Urothelium cell line (cell line): ENCODE measurements around the gene SGMS1.
"Not testable (repeated sequence)": the region's sequence is repeated elsewhere in the genome, so short reads cannot be mapped to it uniquely, and the experiment has no call there.

Experiments used
- DNase-seq: peaks from one replicate; pipeline ENCODE4 v3.0.0; 2011; ENCODE audit warnings: low spot score, mixed read lengths
- FAIRE-seq: peaks from 2 replicates; lab custom pipeline; 2011; peaks lifted over from hg19 to GRCh38; lab: Jason Lieb, UNC

The SGMS1 gene

DNA sequence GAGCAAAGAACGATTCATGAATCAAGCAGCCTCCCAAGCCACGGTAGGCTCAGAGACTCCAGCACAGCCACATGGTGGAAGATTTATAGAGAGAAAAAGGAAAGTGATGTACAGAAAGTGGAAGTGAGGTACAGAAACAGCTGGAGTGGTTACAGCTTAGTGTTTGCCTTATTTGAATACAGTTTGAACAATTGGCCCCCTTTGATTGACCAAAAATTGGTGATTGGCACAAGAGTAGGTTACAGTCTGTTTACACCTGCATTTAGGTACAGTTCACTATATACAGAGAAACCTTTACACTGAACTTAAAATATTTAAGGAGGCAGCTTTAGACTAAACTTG is 236.1 kb downstream of the SGMS1 start:
- FAIRE-seq (no peak), DNase-seq (no peak)

DNA sequence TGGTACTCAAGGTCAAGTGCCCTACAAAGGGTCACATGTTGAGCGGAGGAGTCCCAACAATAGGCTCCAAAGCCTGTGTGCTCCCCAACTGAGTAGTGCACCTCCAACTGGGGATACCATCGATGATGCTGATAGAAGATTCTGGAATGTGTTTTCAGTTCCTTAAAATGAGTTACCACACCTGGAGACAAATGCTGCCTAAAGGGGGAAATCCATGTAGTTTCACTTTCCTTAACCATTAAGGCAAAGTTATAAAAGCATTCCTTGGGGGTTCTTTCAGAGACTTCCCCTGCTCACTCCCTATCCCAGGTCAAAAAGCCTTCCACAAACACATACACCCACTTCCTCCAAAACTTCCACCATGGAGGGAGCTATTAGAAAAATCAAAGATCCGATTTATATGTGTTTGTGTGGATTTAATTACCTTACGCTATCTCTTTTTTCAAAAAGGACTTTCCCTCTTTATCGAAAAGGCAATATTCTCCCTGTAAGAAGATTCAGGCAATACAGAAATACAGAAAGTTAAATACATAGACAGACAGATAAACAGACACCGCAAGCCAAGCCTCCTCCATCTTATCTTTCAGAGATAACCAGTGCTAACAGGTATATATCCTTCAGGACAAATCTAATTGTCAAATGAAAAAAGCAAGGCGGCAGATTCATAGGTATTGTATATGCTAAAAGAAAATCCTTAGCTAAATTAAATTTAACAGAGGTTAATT is 236.6 kb downstream of the SGMS1 start:
- no peak for DNase-seq
- FAIRE-seq: no peak

DNA sequence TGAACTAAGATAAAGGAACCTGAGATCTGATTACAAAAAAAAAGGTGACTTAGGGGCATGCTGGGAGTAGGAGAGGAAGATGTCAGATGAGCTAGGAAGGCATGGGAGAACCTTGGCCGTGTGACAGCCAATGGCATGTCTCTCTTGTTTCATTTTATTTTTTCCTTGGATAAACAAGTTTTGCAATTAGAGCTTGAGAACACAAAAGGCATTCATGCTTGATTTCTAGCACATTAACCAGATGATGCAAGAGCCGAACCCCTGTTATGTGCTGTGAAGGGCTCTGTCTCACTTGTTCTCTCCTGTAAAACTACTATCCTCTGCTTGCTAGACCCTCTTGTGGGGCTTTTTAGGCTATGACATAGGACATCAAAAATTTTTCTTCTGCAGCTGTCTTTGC is 238.1 kb downstream of the SGMS1 start:
- DNase-seq: no peak
- FAIRE-seq: no peak

DNA sequence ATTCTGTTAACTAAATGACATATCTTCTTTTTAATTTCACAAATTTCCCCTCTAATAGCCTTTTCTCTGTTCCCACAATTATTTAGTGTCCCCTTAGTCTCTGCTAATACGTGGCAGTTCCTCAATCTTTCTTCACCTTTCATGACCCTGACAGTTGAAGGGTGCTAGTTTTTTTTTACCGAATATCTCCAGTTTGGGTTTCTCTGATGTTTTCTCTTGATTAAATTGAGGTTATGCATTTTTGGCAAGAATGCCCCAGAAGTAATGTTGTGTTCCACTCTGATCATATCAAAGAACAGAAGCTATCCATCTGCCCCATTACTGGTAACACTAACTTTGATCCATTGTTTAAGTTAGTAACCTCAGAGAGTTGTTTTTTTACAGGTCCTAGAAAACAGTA is 238.9 kb downstream of the SGMS1 start:
- no peak for FAIRE-seq
- no peak for DNase-seq

DNA sequence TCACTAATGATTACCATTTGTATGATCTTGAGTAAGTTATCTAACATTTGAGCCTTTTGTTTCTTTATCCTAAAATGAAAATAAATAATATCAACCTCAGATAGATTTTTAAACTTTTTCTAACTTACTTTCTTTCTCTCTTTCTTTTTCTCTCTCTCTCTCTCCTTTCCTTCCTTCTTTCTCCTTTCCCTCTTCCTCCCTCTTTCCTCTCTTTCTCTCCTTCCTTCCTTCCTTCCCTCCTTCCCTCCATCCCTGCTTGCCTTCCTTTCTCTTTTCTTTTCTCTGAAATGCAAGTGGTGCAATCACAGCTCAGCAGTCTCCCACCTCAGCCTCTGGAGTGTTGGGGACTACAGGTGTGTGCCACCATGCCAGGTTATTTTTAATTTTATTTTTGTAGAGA is 239.5 kb downstream of the SGMS1 start:
- no peak for FAIRE-seq
- DNase-seq: no peak

DNA sequence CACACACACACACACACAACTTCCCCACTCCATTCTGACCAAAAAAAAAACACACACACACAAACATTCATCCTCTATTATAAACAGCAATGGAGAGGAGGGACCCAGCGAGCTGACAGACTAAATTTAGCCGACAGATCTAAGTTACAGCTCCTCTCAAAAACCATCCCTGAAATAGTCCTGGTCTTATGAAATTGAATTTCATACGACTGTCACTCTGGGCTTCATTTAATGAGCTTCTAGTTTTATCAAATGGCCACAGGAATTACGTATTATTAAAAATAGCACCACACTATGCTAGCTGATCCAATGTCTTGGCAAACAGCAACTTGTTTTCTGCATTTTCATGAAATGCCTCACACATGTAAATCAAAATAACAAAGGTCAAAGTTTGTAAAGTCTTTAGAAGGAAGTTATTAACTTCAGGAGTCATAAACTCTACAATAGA is 241.2 kb downstream of the SGMS1 start:
- DNase-seq: no peak
- no peak for FAIRE-seq

DNA sequence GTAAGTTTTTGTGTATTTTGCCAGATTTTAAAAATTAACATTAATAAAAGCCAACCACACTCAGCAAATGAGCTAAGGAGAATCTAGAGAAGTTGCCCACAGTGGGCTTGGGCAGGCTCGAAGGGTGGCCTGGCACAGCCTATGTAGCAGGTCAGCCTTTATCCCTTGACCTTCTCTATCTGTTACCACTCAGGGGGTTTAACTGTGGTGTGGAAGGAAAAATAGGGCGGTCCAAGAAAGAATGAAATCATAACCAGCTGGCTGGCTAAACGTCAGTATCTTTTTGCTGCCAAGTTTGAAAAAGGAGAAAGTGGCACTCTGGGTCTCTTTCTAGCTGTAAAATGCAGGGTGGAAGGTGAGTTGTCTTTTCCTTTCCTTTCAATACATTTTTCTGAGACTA is 242.1 kb downstream of the SGMS1 start:
- DNase-seq: no peak
- FAIRE-seq: no peak

DNA sequence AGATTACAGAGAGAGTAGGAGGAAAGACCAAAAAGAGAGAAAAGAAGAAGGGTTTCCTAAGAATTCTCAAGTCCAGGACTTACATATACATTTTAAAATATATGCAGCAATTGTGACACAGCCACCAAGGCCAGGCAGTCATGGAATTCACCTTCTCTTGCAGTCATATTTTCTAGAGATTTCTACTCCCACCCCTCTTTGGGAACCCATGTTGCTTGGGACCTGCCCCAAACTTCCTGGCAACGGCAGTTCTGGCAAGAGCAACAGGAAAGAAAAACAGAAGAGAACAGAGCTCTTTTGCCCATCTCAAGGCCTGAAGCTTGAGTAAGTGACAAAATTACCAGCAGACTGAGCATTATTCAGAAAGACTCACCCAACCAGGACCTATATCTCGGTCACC is 244.1 kb downstream of the SGMS1 start:
- FAIRE-seq: no peak
- no peak for DNase-seq

DNA sequence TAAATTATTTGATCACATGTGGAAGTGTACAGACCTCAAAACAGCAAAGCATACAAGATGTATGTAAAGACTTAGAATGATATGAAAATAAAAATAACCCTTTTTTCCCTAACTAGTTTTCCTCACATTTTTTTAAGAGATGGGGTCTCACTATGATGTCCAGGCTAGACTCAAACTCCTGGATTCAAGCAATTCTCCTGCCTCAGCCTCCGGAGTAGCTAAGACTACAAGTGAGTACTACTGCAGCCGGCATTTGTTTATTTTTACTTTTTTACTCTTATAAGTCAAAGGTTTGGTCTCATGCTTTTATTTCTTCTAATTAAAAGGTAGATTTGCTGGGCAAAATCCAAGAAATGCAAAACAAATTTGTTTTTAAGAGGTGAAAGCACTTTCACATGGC is 248.0 kb downstream of the SGMS1 start:
- FAIRE-seq: no peak
- DNase-seq: no peak

DNA sequence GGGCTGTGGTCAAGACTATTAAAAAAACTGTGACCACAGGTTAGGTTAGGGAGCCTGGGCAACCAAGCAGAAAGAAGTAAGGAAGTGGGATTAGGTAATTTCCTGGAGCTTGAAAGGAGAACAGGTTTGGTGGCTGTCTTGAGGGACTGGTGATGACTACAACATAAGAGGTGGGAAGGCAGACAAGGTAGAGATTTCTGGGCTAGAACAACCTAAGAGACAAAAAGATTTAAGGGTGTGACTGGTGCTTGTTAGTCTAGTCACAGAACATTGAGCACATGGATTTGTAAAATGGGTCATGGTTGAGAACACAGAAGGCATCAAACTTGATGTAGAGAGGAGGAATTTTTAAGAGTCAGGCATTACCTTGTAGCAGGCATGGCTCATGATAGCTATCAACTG is 248.7 kb downstream of the SGMS1 start:
- no peak for FAIRE-seq
- DNase-seq: no peak

DNA sequence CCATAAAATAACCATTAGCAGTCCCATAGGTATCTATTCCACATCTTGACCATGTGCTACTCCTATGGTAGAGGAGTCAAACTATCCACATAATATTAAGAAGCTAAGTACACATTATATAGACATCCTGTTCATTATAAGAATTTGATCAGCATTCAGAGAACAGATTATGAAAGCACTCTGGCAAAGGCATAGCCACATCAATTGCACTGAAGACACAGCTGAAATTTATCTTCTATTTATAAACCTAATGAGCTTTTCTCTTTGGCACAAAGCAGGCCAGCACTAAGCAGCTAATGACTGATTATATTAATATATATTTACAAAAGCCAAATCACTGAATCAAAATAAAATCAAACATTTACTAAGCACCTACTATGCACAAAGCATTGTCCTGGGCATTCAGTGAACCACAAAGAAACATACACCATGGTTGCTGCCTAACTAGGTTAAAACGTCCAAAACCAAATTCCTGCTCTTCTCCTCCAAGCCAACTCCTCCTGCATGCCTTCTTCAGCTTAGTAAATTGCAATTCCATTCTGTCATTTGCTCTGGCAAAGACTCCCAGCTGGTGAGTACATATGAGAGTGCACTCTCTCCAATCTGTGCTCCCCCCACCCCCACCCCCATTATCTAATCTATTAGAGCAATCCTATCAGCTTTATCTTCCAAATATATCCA is 249.8 kb downstream of the SGMS1 start:
- FAIRE-seq: no peak

DNA sequence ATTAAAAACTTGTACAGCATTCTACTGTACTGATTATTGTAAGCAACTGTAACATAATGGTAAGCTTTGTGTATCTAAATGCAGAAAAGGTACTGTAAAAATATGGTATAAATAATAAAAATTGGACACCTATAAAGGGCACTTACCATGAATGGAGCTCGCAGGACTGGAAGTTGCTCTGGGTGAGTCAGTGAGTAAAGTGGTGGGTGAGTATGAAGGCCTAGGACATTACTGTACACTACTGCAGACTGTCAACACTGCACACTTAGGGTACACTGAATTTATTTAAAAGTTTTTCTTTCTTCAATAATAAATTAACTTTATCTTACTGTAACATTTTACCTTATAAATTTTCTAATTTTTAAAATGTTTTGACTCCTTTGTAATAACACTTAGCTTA is 253.8 kb downstream of the SGMS1 start:
- FAIRE-seq (no peak), DNase-seq (no peak)

More for the DNA sequence above, 249.8 kb downstream of the SGMS1 start:
- no peak for DNase-seq

DNA sequence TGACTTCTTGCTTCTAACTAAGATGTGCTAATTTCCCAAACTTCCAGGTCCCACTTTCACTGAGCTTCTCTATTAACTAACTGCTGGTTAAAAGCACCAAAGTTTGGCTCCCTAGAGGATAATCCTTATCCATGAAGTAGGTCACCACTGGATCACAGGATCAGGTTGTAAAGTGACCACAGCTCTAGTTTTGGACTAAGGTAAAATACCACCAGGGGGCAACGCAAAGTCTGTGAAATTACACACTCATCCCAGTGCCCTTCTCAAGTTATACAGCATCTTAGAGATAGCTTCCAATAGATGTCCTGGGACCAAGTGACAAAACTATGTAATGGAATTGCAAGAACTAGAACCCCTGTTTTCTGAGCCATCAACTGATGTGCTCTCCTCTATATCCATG is 256.0 kb downstream of the SGMS1 start:
- DNase-seq: peak; percentile 32
- FAIRE-seq: no peak

DNA sequence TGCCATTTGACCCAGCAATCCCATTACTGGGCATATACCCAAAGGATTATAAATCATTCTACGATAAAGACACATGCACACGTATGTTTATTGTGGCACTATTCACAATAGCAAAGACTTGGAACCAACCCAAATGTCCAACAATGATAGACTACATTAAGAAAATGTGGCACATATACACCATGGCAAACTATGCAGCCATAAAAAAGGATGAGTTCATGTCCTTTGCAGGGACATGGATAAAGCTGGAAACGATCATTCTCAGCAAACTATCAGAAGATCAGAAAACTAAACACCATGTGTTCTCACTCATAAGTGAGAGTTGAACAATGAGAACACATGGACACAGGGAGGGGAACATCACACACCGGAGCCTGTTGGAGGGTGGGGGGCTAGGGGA is 257.3 kb downstream of the SGMS1 start:
- not testable (repeated sequence) for FAIRE-seq, DNase-seq

DNA sequence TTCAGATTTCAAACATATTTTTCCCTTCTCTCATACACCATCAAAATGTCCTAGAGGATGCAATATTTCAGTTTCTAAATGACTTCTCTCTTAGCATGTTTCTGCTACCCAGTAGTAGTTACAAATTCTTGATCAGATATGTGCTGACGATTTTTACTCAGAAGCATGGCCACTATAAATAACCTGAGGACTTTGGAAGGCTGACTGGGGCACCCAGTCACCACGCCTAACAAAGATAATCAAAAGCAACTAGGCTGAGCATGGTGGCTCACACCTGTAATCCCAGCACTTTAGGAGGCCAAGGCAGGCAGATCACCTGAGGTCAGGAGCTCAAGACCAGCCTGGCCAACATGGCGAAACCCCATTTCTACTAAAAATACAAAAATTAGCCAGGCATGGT is 259.0 kb downstream of the SGMS1 start:
- FAIRE-seq, DNase-seq: not testable (repeated sequence)

DNA sequence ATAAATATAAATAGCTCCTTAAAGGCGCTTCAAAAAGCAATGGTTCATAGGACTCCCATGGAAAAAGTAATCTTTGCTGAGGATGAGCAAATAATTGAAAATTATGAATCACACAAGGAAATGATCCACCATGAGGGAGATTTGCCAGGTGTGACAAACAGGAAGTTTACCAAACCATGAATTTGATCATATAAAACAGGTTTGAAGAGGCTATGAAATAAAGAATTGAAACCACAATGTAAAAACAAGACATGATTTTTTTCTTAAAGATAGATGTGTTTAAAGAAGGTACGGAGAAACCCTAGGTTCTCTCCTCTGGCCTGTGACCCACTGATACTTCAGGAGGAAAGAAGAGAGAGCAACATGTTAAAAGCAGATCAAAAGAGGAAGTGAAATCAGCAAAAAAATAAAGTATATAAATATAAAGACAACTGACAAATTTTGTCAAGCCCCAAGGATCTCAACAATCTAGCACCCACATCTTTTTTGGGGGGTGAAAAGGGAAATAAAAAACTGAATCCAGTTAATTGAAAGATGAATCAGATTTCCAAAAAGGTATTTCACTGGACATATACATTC is 261.1 kb downstream of the SGMS1 start:
- DNase-seq (no peak), FAIRE-seq (no peak)

DNA sequence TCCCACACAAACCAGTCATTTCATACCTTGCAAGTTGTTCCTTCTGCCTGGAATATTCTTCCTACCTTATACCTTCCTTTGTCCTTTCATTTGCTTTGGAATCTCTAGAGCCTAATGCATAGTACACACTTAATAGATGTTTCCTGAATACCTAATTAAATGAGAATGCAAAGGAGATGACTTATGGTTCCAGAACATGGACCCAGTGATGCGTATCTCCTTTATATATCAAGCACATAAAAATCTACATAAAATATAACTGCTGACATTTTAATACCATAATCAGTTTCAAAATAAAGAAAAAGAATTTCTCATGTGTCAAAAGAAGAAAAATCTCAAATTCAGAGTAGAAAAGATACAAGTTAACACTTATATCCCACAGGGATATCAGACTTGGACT is 261.8 kb downstream of the SGMS1 start:
- no peak for FAIRE-seq
- DNase-seq: no peak

DNA sequence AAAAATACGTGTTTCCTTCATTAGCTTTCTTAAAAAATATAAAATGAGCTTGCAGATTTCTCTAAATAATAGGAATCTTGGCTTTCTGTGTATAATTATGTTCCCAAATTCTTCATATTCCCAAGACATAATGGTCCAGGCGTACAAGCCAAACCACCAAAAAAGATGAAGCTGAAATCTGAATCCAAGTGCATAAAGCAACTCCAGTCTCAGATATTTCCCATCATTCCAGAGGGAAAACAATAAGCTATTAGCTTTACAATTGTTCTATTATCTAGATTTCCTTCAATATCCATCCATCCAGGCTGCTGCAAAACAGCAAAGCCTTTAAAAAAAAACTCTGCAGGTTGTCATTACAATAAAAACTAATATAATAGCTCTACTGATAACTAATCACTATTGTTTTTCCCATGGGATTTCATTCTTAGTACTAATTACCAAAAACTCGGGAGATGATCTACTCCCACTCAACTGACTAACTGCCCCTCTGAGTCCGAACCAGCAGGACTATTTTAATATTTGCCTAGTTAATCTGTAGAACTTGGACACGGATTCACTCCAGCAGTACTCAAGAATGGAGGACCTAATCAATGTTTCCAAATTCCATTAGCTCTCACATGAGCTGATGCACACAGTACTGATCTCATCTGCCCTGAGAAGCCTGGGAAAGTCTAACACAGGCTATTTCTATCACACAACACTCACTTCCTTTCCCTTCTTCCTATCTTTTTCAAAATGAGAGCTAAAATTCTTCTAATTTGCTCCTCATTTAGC is 263.5 kb downstream of the SGMS1 start:
- DNase-seq: no peak
- FAIRE-seq: no peak

DNA sequence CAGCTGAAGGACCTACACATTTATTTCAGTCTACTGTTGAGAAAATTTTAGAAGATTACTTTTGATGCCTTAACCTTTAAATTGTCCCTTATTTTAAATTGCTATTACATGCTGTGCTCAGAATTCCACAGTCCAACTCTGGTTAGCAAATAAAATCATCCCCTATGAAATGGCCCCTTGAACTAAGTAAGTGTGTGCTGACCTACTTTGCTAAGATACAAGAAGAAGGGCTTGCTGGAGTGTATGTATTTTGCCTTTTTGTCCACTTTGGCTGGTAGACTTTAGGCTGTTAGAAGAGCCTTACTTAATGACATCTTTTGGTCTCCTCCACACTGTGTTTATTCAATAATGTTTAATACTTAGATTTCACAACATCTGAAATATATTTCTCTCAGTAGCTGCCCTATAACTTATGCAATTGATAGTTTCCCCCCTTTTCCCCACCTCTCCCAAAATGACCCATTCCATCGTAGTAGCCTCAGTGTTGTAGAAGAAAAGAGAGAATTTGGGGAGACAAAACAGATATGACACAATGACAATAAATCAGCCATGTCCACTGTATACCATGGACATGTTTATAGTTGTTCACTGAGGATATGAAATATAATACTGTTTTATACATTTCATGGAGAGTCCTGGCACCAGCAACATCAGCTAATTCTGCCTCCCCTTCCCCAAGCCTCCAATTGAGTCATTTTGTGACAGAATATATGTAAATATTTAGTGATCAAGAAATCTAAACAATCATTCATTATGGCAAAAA is 264.6 kb downstream of the SGMS1 start:
- FAIRE-seq (no peak), DNase-seq (no peak)

DNA sequence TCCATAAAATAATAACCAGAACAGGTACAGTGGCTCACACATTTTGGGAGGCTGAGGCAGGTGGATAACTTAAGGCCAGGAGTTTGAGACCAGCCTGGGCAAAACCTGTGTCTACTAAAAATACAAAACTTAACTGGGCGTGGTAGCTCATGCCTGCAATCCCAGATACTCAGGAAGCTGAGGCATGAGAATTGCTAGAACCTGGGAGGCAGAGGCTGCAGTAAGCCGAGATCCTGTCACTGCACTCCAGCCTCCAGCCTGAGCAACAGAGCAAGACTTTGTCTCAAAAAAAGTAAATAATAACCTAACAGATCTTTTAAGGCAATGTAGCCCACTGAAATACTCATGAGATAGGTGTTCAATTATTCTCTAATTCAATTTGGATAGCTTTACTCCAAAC is 265.3 kb downstream of the SGMS1 start:
- FAIRE-seq: no peak

DNA sequence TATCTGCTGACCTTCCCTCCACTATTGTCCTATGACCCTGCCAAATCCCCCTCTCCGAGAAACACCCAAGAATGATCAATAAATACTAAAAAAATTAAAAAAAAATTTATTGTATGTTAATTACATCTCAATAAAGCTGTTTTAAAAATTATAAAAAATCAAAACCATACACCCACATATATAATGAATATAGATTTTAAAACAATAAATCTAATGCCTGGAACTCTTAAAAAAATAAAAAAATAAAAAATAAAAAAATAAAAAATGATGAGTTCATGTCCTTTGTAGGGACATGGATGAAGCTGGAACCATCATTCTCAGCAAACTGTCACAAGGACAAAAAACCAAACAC is 267.3 kb downstream of the SGMS1 start:
- FAIRE-seq, DNase-seq: not testable (repeated sequence)

More for the DNA sequence above, 265.3 kb downstream of the SGMS1 start:
- no peak for DNase-seq
